ENCODE results near the gene KANK4. TPM values are rescaled to one million over a fixed set of nuclear protein-coding genes. Genes with fewer than 3 reads are reported as not detected.

KANK4 gene
- total and polyA plus RNA-seq, 2 of the 4 experiments (the other 2 are of a cell fraction) = not detected

GRCh38 chr1:62235576-62235975 lies 83.7 kb downstream of the KANK4 start:
- no peak overlapping the region for H3K27ac ChIP-seq (ENCODE audit: insufficient read depth, low read length)
- POLR2A ChIA-PET (ENCODE audit: unreplicated experiment) = no interaction called here
- H3K79me1 ChIP-seq (ENCODE audit: low read depth in 1 of 2, low read length in 2 of 2) = no peaks in the 10 kb centered on the region
- no peak overlapping the region for H2BK15ac ChIP-seq (ENCODE audit: low read depth, low read length)
- TF ChIP-seq MAZ (IDR thresholded peaks at IDR 0.05; ENCODE audit: borderline replicate concordance, low read depth, low read length) = no peak
- TF ChIP-seq BHLHE40 (IDR thresholded peaks at IDR 0.05; ENCODE audit: low read depth, low read length) = no peak
- no peak for TF ChIP-seq MXI1 (IDR thresholded peaks at IDR 0.05; ENCODE audit: borderline replicate concordance, low read depth, low read length)
- CTCF ChIA-PET = no interaction called here
- ATAC-seq (ENCODE audit: low read depth) (no peak), DNase-seq (no peak)
- dilution Hi-C loops (cut with HindIII; ENCODE audit: low sequenced_read_pairs, unreplicated experiment) (no loop called here), in situ Hi-C loops (cut with MboI; ENCODE audit: low sequenced_read_pairs) (no loop called here), intact Hi-C loops (cut with micrococcal nuclease) (no loop called here)
- no peak overlapping the region for H3K23ac ChIP-seq (ENCODE audit: low read depth, low read length)
- H3K4me3 ChIP-seq (ENCODE audit: insufficient read depth, low read depth, low read length) = no peak overlapping the region
- no peak overlapping the region for H3K56ac ChIP-seq (ENCODE audit: extremely low read depth, insufficient read depth, low read length)
- no peak overlapping the region for H4K91ac ChIP-seq (ENCODE audit: insufficient read depth, low read depth, low read length)
- BruUV-seq (replicated peaks) = no TSS peak
- no peaks in the 10 kb centered on the region for H4K20me1 ChIP-seq (ENCODE audit: insufficient read depth, low read length)
- no peak overlapping the region for H2AK5ac ChIP-seq (ENCODE audit: low read depth, low read length)
- no peak overlapping the region for H4K5ac ChIP-seq (ENCODE audit: low read depth, low read length)
- H2BK20ac ChIP-seq (ENCODE audit: low read depth, low read length) = no peak overlapping the region
- no peak overlapping the region for H2AFZ ChIP-seq (replicated peaks; ENCODE audit: low read length, poor library complexity)
- H4K8ac ChIP-seq (ENCODE audit: low read depth in 2 of 2, low read length in 2 of 2) = no peak overlapping the region
- no peak overlapping the region for H3K9ac ChIP-seq (ENCODE audit: low read depth, low read length)
- H2AK9ac ChIP-seq (replicated peaks; ENCODE audit: low read depth, low read length, poor library complexity) = no peak overlapping the region
- no peak overlapping the region for H2BK120ac ChIP-seq (ENCODE audit: low read depth, low read length)
- H3K18ac ChIP-seq (ENCODE audit: low read depth, low read length) = no peak overlapping the region
- H3K9me3 ChIP-seq (ENCODE audit: control insufficient read depth, insufficient read depth, low read length) = peaks cover 5% of the 10 kb centered on the region
- H3K4me2 ChIP-seq (ENCODE audit: low read depth, low read length) = no peak overlapping the region
- no peak overlapping the region for H3K14ac ChIP-seq (replicated peaks; ENCODE audit: low read depth, low read length)
- H3K36me3 ChIP-seq (ENCODE audit: control insufficient read depth, insufficient read depth, low read length) = no peaks in the 10 kb centered on the region
- no peak overlapping the region for H2BK5ac ChIP-seq (ENCODE audit: low read depth, low read length, poor library complexity, severe bottlenecking)
- H3K27me3 ChIP-seq (ENCODE audit: control insufficient read depth, insufficient read depth, low read length) = no peaks in the 10 kb centered on the region
- no peaks in the 10 kb centered on the region for H3K9me1 ChIP-seq (ENCODE audit: insufficient read depth, low read length)
- no CpG with 5 or more reads among the region's 2 CpGs for WGBS, 2 experiments (ENCODE audit: extremely low coverage in 2 of 2, insufficient read length in 1 of 2)
- H3K4ac ChIP-seq (ENCODE audit: low read depth, low read length) = no peak overlapping the region
- H3K4me1 ChIP-seq (ENCODE audit: control insufficient read depth, insufficient read depth, low read length) = no peaks in the 10 kb centered on the region

Measured in IMR-90 (cell line).